ENCODE results near the gene HEBP1. TPM values are rescaled to one million over a fixed set of nuclear protein-coding genes. Genes with fewer than 3 reads are reported as not detected.

HEBP1 gene
- total RNA-seq, 2 experiments from 2014 or later: 11.9 to 12.5 TPM

GRCh38 chr12:12925388-12925787 is 74.7 kb downstream of the HEBP1 start:
- Mint-ChIP-seq H3K27ac (no peak overlapping the region), H3K27me3 (no peaks in the 10 kb centered on the region), H3K4me3 (no peak overlapping the region), H3K4me1 (ENCODE audit: low read depth) (no peaks in the 10 kb centered on the region), H3K9me3 (no peaks in the 10 kb centered on the region), H3K36me3 (ENCODE audit: low read depth) (no peaks in the 10 kb centered on the region)
- DNase-seq (no peak), ATAC-seq (ENCODE audit: poor library complexity) (no peak)
- Histone ChIP-seq H3K27me3 (ENCODE audit: control insufficient read depth in 1 of 2, insufficient read depth in 2 of 2, low read length in 2 of 2) (no peaks in the 10 kb centered on the region), H3K27ac (ENCODE audit: low read depth in 1 of 2, low read length in 2 of 2) (no peak overlapping the region), H3K36me3 (ENCODE audit: insufficient read depth, low read length) (no peaks in the 10 kb centered on the region), H3K4me3 (ENCODE audit: low read length) (no peak overlapping the region), H3K4me1 (ENCODE audit: insufficient read depth, low read length) (no peaks in the 10 kb centered on the region), H3K9me3 (ENCODE audit: control insufficient read depth in 1 of 2, insufficient read depth in 1 of 2, low read length in 2 of 2) (peaks cover 0 to 3% of the 10 kb centered on the region in 2 experiments)
- POLR2A ChIA-PET: no interaction called here
- intact Hi-C loops (cut with DNase I, micrococcal nuclease): no loop called here
- CTCF ChIA-PET: no interaction called here
- no peak for TF ChIP-seq CTCF (IDR thresholded peaks at IDR 0.05)

Other genes with a start within 250 kb of the HEBP1 start
- 1 to 10 TPM; 1.8 to 3.4 TPM for gene APOLD1, start 214.6 kb downstream of the HEBP1 start, total RNA-seq
- 100 to 1,000 TPM; 153 TPM for gene DDX47, start 186.9 kb downstream of the HEBP1 start, total RNA-seq
- under 1 TPM; 0.14 to 0.47 TPM for gene GPRC5A, start 108.7 kb downstream of the HEBP1 start, total RNA-seq
- gene GPRC5D, start 48.1 kb downstream of the HEBP1 start, total RNA-seq: not detected
- gene FAM234B, start 44.1 kb upstream of the HEBP1 start, total RNA-seq: 1 to 10 TPM; 3.0 to 3.2 TPM
- gene GSG1, start 103.4 kb upstream of the HEBP1 start, total RNA-seq: not detected
- gene EMP1, start 196.5 kb upstream of the HEBP1 start, total RNA-seq: 1 to 10 TPM; 9.0 to 9.1 TPM

Measured in CD4-positive, alpha-beta T cell (primary cell).